Suprapubic skin (tissue), 4 donors: ENCODE results near the gene CAMTA1. TPM values are rescaled to one million over a fixed set of nuclear protein-coding genes. Genes with fewer than 3 reads are reported as not detected.

ENCODE experiments used
- DNase-seq, 2 donors: peaks; one replicate each; pipeline ENCODE4 v3.0.0-alpha.2; 2019; ENCODE audit warnings: low spot score in 2 of 2
- H3K27ac ChIP-seq: fragments of 200-600 bp; sonication (generic); one replicate; pipeline ENCODE4 v1.5.1; 2019
- H3K27me3 ChIP-seq: fragments of 200-600 bp; sonication (generic); one replicate; pipeline ENCODE4 v1.5.1; 2019
- H3K36me3 ChIP-seq: fragments of 200-600 bp; sonication (generic); one replicate; pipeline ENCODE4 v1.5.1; 2019
- H3K4me1 ChIP-seq: fragments of 200-600 bp; sonication (generic); one replicate; pipeline ENCODE4 v1.5.1; 2019
- H3K4me3 ChIP-seq: fragments of 200-600 bp; sonication (generic); one replicate; pipeline ENCODE4 v1.5.1; 2019; ENCODE audit warnings: mild to moderate bottlenecking
- H3K9me3 ChIP-seq: fragments of 200-600 bp; sonication (generic); one replicate; pipeline ENCODE4 v1.5.1; 2019
- EP300 ChIP-seq: sonication (generic); formaldehyde crosslinking; IDR thresholded peaks from one replicate; pipeline ENCODE4 v1.6.1; 2017; ENCODE audit warnings: antibody characterized with exemption
- POLR2A ChIP-seq, 2 donors: fragments of 450-650 bp; IDR thresholded peaks; one replicate each; pipeline ENCODE4 v1.6.1; 2017; ENCODE audit warnings: antibody characterized with exemption in 2 of 2, mild to moderate bottlenecking in 2 of 2, moderate library complexity in 2 of 2
- POLR2AphosphoS5 ChIP-seq, 3 donors: sonication (generic); formaldehyde crosslinking; IDR thresholded peaks; one replicate each; pipeline ENCODE4 v1.6.1; 2017; ENCODE audit warnings: antibody characterized with exemption in 3 of 3
- WGBS: methylation state at CpG from one replicate; pipeline ENCODE4 v1.1.5; 2018; 5-methylcytosine and 5-hydroxymethylcytosine counted together
- total RNA-seq, 4 donors: library from RNA; depleted of rRNA; stranded (reverse); fragments of >200 nt; gene quantifications; one replicate each; pipeline ENCODE4 v1.1.0, GENCODE V29; 2016
- TF ChIP-seq, protein P1 (sequence below), 2 donors: fragments of 200-600 bp in 1 of 2; fragments of 450-650 bp in 1 of 2; sonication (generic) in 1 of 2; IDR thresholded peaks; one replicate each; pipeline ENCODE4 v1.5.1; 2016 to 2019; ENCODE audit warnings: antibody characterized with exemption in 2 of 2, mild to moderate bottlenecking in 1 of 2, moderate library complexity in 1 of 2

CAMTA1 gene
- total RNA-seq, 4 donors from 2014 or later, result 40.4 to 54.1 (median 46.6) TPM

DNA sequence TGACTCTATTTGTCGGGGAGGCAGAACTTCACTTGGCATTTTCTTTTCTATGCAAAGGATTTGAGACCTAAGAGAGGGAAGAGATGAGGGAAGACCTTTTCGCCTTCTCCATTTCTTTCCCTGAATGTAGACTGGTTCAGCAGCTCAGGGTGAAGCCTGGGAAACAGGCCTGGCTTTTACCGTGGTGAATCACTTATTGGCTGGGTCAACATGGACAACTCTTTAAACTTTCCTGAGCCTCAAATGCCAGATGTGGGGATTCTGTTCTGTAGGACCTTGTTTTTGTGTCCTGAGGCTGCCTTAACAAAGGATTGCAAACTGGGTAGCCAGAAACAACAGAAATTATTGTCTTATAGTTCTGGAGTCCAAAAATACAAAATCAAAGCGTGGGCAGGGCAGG lies 530.1 kb downstream of the CAMTA1 start:
- Histone ChIP-seq H3K9me3 (no peaks in the 10 kb centered on the region), H3K4me3 (no peak overlapping the region), H3K27me3 (peaks cover 6% of the 10 kb centered on the region), H3K36me3 (no peaks in the 10 kb centered on the region), H3K27ac (no peak overlapping the region), H3K4me1 (no peaks in the 10 kb centered on the region)
- WGBS, result 85% methylated on average over 4 of the region's 4 CpGs
- DNase-seq, result peak in 1 of 2 donors; percentile 4
- no peak for TF ChIP-seq EP300
- TF ChIP-seq POLR2AphosphoS5 (IDR thresholded peaks at IDR 0.05), result no peak
- no peak for TF ChIP-seq POLR2A (IDR thresholded peaks at IDR 0.05)
- TF ChIP-seq, protein P1, sequence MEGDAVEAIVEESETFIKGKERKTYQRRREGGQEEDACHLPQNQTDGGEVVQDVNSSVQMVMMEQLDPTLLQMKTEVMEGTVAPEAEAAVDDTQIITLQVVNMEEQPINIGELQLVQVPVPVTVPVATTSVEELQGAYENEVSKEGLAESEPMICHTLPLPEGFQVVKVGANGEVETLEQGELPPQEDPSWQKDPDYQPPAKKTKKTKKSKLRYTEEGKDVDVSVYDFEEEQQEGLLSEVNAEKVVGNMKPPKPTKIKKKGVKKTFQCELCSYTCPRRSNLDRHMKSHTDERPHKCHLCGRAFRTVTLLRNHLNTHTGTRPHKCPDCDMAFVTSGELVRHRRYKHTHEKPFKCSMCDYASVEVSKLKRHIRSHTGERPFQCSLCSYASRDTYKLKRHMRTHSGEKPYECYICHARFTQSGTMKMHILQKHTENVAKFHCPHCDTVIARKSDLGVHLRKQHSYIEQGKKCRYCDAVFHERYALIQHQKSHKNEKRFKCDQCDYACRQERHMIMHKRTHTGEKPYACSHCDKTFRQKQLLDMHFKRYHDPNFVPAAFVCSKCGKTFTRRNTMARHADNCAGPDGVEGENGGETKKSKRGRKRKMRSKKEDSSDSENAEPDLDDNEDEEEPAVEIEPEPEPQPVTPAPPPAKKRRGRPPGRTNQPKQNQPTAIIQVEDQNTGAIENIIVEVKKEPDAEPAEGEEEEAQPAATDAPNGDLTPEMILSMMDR (IDR thresholded peaks at IDR 0.05), result no peak

DNA sequence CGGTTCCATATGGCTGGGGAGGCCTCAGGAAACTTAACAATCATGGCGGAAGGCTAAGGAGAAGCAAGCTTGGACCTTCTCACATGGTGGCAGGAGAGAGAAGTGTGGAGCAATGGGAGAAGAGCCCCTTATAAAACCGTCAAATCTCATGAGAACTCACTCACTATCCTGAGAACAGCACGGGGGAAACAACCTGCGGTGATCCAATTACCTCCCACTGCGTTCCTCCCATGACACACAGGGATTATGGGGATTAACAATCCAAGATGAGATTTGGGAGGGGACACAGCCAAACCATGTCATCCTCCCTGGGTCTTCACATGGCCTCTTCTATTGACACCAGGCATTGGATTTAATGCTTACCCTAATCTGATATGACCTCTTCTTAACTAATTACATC lies 530.7 kb downstream of the CAMTA1 start:
- Histone ChIP-seq H3K4me1 (no peaks in the 10 kb centered on the region), H3K36me3 (no peaks in the 10 kb centered on the region), H3K27me3 (peaks cover 6% of the 10 kb centered on the region), H3K27ac (no peak overlapping the region), H3K4me3 (no peak overlapping the region), H3K9me3 (no peaks in the 10 kb centered on the region)
- 93% methylated on average over 6 of the region's 6 CpGs for WGBS
- DNase-seq, result peak in 1 of 2 donors; percentile 12
- TF ChIP-seq POLR2A (IDR thresholded peaks at IDR 0.05), result no peak
- TF ChIP-seq POLR2AphosphoS5 (IDR thresholded peaks at IDR 0.05), result no peak
- no peak for TF ChIP-seq EP300
- TF ChIP-seq, protein P1 (IDR thresholded peaks at IDR 0.05), result no peak

DNA sequence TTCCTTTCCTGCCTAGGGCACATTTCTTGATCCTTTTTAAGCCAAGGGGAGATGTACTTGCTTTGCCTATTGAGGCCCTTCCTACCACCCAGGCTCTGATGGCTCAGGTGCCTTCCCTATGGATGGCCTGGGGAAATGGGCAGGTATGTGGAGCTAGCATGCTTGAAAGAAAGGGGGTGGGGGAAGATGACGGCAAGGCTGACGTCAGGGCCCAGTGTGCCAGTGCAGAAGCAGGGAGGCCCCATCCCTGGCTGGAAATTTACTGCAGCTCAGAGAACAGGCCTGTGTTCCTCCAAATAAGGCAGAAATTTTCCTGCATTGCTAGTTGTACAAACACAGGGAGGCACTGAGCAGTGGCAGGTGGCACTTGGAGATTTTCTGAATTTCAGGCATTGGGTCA lies 532.6 kb downstream of the CAMTA1 start:
- Histone ChIP-seq H3K9me3 (no peaks in the 10 kb centered on the region), H3K27ac (no peak overlapping the region), H3K4me3 (no peak overlapping the region), H3K36me3 (no peaks in the 10 kb centered on the region), H3K4me1 (no peaks in the 10 kb centered on the region), H3K27me3 (peaks cover 6% of the 10 kb centered on the region)
- WGBS, result 90% methylated on average over 2 of the region's 2 CpGs
- no peak for DNase-seq
- no peak for TF ChIP-seq POLR2AphosphoS5 (IDR thresholded peaks at IDR 0.05)
- TF ChIP-seq, protein P1 (IDR thresholded peaks at IDR 0.05), result no peak
- TF ChIP-seq POLR2A (IDR thresholded peaks at IDR 0.05), result no peak
- no peak for TF ChIP-seq EP300

DNA sequence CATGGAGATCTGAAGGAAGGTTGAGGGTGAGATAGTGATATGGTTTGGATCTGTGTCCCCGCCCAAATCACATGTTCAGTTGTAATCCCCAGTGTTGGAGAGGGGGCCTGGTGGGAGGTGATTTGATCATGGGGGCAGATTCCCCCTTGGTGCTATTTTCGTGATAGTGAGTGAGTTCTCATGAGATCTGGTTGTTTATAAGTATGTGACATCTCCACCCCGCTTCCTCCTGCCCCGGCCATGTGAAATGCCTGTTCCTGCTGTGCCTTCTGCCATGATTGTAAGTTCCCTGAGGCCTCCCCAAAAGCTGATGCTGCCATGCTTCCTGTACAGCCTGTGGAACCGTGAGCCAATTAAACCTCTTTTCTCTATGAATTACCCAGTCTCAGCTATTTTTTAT lies 533.9 kb downstream of the CAMTA1 start:
- Histone ChIP-seq H3K36me3 (no peaks in the 10 kb centered on the region), H3K9me3 (no peaks in the 10 kb centered on the region), H3K4me3 (no peak overlapping the region), H3K27me3 (no peaks in the 10 kb centered on the region), H3K27ac (no peak overlapping the region), H3K4me1 (no peaks in the 10 kb centered on the region)
- peak in 1 of 2 donors; percentile 41 for DNase-seq
- WGBS, result 96% methylated on average over 5 of the region's 5 CpGs
- TF ChIP-seq EP300 (no peak), POLR2AphosphoS5 (IDR thresholded peaks at IDR 0.05) (no peak), POLR2A (IDR thresholded peaks at IDR 0.05) (no peak)
- TF ChIP-seq, protein P1 (IDR thresholded peaks at IDR 0.05), result no peak

DNA sequence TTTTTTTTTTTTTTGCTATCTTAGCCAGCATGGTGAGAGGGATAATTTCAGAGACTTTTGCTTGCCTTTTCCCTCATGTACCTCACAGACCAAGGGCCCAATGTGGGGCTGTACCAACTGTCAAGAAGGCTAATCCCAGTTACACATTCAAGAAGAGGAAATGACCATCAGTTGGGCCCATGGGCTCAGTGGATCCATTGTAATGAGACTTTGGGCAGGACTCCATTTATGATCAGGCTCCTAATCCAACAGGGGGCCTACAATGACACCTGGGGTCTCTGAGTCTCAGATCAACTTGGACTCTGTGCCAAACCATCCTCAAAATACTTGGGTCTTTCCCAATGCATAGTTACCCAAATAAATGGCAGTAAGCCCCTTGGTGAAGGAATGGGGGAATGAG lies 535.4 kb downstream of the CAMTA1 start:
- H3K4me1 ChIP-seq, result no peaks in the 10 kb centered on the region
- H3K27ac ChIP-seq, result no peak overlapping the region
- no peak for DNase-seq
- H3K4me3 ChIP-seq, result no peak overlapping the region
- H3K27me3 ChIP-seq, result peaks cover 8% of the 10 kb centered on the region
- no peak for TF ChIP-seq POLR2AphosphoS5 (IDR thresholded peaks at IDR 0.05)
- no peaks in the 10 kb centered on the region for H3K36me3 ChIP-seq
- no peaks in the 10 kb centered on the region for H3K9me3 ChIP-seq

DNA sequence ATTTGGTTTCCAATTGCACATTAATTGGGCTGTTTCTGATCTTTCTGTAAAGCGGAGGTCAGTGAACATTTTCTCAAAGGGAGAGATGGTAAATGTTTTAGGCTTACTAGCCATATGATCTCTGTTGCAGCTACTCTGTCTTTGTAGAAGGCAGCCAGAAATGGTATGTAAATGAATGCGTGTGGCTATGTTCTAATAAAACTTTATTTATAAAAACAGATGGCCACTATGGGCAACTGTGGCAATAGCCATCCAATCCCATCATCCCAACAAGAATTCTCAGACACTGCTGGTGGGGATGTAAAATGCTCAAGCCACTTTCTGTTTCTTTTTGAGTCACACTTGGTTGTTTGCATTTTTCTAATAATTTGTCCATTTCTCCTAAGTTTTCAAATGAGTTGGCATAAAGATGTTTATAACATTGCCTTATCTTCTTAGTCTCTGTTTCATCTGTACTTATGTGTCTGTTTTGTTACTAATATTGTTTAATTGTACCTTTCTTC lies 537.1 kb downstream of the CAMTA1 start:
- H3K4me3 ChIP-seq, result no peak overlapping the region
- no peaks in the 10 kb centered on the region for H3K9me3 ChIP-seq
- TF ChIP-seq, protein P1 (IDR thresholded peaks at IDR 0.05), result no peak
- TF ChIP-seq POLR2A (IDR thresholded peaks at IDR 0.05), result no peak
- TF ChIP-seq POLR2AphosphoS5 (IDR thresholded peaks at IDR 0.05), result no peak
- TF ChIP-seq EP300, result no peak
- H3K4me1 ChIP-seq, result no peaks in the 10 kb centered on the region
- no peak for DNase-seq
- no peaks in the 10 kb centered on the region for H3K36me3 ChIP-seq
- no peak overlapping the region for H3K27ac ChIP-seq
- H3K27me3 ChIP-seq, result peaks cover 8% of the 10 kb centered on the region
- WGBS, result 96% methylated on average over 2 of the region's 2 CpGs
